ENCODE results near the gene TNIP2.

- TF ChIP-seq CTCF (IDR thresholded peaks at IDR 0.05) (no peak), POLR2AphosphoS5 (IDR thresholded peaks at IDR 0.05) (no peak)
These were observed 53.8 kb downstream of the TNIP2 start for GRCh38 chr4:2702361-2702760.

Data from upper lobe of left lung (tissue), 4 donors.